Activated B cell treated with CpG ODN at 0.5 μM for 24 hours (primary cell): ENCODE results near the gene BARHL1. TPM values are rescaled to one million over a fixed set of nuclear protein-coding genes. Genes with fewer than 3 reads are reported as not detected.

Experiments used
- ATAC-seq: fragments of 200-7000 bp; cut with Tn5 transposase; one replicate; pipeline ENCODE4 v1.10.0; 2021; ENCODE audit warnings: low read depth, mild to moderate bottlenecking, moderate library complexity
- CTCF ChIA-PET: fragments of 350-600 bp; sonication (Branson Sonifier 250); formaldehyde crosslinking; loops from one replicate; lab custom pipeline; 2021; ENCODE audit warnings: antibody characterized with exemption; lab: Charles Lee
- POLR2A ChIA-PET: fragments of 350-600 bp; sonication (Branson Sonifier 250); formaldehyde crosslinking; loops from one replicate; lab custom pipeline; 2021; ENCODE audit warnings: antibody characterized with exemption; lab: Charles Lee
- DNase-seq: peaks from one replicate; pipeline ENCODE4 v3.0.0; 2022
- H3K27ac Mint-ChIP-seq: one replicate; pipeline ENCODE4 v1.8.0; 2020; ENCODE audit warnings: mixed read lengths
- H3K27me3 Mint-ChIP-seq: one replicate; pipeline ENCODE4 v1.8.0; 2021; ENCODE audit warnings: mixed read lengths
- H3K36me3 Mint-ChIP-seq: one replicate; pipeline ENCODE4 v1.8.0; 2021; ENCODE audit warnings: low read depth, mixed read lengths
- H3K4me1 Mint-ChIP-seq: one replicate; pipeline ENCODE4 v1.8.0; 2021; ENCODE audit warnings: mixed read lengths
- H3K4me3 Mint-ChIP-seq: one replicate; pipeline ENCODE4 v1.8.0; 2020; ENCODE audit warnings: mild to moderate bottlenecking, mixed read lengths
- H3K9me3 Mint-ChIP-seq: one replicate; pipeline ENCODE4 v1.8.0; 2020; ENCODE audit warnings: mixed read lengths
- intact Hi-C: fragments of 100-400 bp; cut with micrococcal nuclease; formaldehyde crosslinking; loops from one replicate; pipeline ENCODE4 v1.15.1; 2024
- total RNA-seq: library from RNA; stranded (reverse); gene quantifications from 2 replicates; pipeline ENCODE4 v1.2.3, GENCODE V29; 2022
- TF ChIP-seq, protein P1 (sequence below): fragments of 200-600 bp; IDR thresholded peaks from one replicate; pipeline ENCODE4 v1.8.0; 2022; ENCODE audit warnings: antibody characterized with exemption, mild to moderate bottlenecking

BARHL1 gene
- total RNA-seq, 1 donor from 2014 or later = not detected

- Mint-ChIP-seq H3K4me1 (no peaks in the 10 kb centered on the region), H3K4me3 (no peak overlapping the region), H3K36me3 (peaks cover 88% of the 10 kb centered on the region), H3K27ac (no peak overlapping the region), H3K9me3 (no peaks in the 10 kb centered on the region), H3K27me3 (no peaks in the 10 kb centered on the region)
- TF ChIP-seq, protein P1, sequence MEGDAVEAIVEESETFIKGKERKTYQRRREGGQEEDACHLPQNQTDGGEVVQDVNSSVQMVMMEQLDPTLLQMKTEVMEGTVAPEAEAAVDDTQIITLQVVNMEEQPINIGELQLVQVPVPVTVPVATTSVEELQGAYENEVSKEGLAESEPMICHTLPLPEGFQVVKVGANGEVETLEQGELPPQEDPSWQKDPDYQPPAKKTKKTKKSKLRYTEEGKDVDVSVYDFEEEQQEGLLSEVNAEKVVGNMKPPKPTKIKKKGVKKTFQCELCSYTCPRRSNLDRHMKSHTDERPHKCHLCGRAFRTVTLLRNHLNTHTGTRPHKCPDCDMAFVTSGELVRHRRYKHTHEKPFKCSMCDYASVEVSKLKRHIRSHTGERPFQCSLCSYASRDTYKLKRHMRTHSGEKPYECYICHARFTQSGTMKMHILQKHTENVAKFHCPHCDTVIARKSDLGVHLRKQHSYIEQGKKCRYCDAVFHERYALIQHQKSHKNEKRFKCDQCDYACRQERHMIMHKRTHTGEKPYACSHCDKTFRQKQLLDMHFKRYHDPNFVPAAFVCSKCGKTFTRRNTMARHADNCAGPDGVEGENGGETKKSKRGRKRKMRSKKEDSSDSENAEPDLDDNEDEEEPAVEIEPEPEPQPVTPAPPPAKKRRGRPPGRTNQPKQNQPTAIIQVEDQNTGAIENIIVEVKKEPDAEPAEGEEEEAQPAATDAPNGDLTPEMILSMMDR = no peak
- intact Hi-C loops = no loop called here
- ATAC-seq (no peak), DNase-seq (no peak)
- ChIA-PET POLR2A (no interaction called here), CTCF (no interaction called here)
Observed at GRCh38 chr9:132627594-132627993, 45.2 kb downstream of the BARHL1 start.

- Mint-ChIP-seq H3K4me1 (no peaks in the 10 kb centered on the region), H3K36me3 (peaks cover 88% of the 10 kb centered on the region), H3K27me3 (no peaks in the 10 kb centered on the region), H3K9me3 (no peaks in the 10 kb centered on the region), H3K4me3 (no peak overlapping the region), H3K27ac (no peak overlapping the region)
- TF ChIP-seq, protein P1 = no peak
- POLR2A ChIA-PET = no interaction called here
- intact Hi-C loops = no loop called here
- ATAC-seq = no peak
- no peak for DNase-seq
- CTCF ChIA-PET = no interaction called here
Observed at GRCh38 chr9:132628746-132629145, 46.3 kb downstream of the BARHL1 start.

- ChIA-PET POLR2A (no interaction called here), CTCF (no interaction called here)
- Mint-ChIP-seq H3K4me3 (no peak overlapping the region), H3K4me1 (no peaks in the 10 kb centered on the region), H3K36me3 (peaks cover 84% of the 10 kb centered on the region), H3K9me3 (no peaks in the 10 kb centered on the region), H3K27me3 (no peaks in the 10 kb centered on the region), H3K27ac (no peak overlapping the region)
- DNase-seq (no peak), ATAC-seq (no peak)
- intact Hi-C loops = no loop called here
- TF ChIP-seq, protein P1 = no peak
Observed at GRCh38 chr9:132630116-132630515, 47.7 kb downstream of the BARHL1 start.

DNA sequence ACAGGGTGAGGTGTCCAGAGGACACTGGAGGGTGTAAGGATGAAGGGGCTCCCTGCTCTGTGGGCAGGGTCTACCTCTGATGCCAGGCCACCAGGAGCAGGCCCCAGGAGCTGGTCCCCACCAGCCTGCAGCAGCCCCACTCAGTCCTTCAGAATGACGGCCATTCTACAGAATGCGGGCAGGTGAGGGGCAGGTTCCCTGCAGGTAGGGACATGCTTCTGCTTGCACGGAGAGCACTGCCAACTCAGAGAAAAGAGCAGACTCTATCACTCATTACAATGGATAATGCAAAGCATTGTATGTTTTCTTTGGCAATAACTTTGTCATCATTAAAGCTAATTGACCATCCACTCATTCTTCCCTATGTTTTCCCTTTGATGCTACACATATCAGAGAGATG, 48.4 kb downstream of the BARHL1 start:
- TF ChIP-seq, protein P1 = no peak
- Mint-ChIP-seq H3K9me3 (no peaks in the 10 kb centered on the region), H3K27ac (no peak overlapping the region), H3K4me1 (no peaks in the 10 kb centered on the region), H3K36me3 (peaks cover 78% of the 10 kb centered on the region), H3K27me3 (no peaks in the 10 kb centered on the region), H3K4me3 (no peak overlapping the region)
- DNase-seq (no peak), ATAC-seq (no peak)
- CTCF ChIA-PET = no interaction called here
- intact Hi-C loops = no loop called here
- POLR2A ChIA-PET = no interaction called here

DNA sequence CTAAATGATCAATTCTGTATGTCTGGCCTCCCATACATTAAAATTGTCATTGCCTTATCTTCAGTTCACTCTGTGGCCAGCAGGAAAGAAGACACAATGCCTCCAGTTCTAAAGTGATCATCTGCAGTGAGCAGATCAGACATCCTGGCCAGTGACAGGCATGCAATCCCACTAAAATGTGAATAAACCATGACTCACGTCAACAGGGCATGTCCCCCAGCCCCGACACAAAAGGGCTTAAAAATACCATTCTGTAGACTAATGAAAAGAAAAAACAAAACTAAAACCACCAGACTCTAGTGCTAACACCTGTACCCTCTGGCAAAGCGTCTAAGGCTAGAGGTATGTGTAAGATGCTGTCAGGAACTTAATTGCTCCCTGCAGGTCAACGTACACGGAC, 48.9 kb downstream of the BARHL1 start:
- CTCF ChIA-PET = no interaction called here
- DNase-seq (no peak), ATAC-seq (no peak)
- Mint-ChIP-seq H3K27me3 (no peaks in the 10 kb centered on the region), H3K36me3 (peaks cover 76% of the 10 kb centered on the region), H3K4me3 (no peak overlapping the region), H3K4me1 (no peaks in the 10 kb centered on the region), H3K9me3 (no peaks in the 10 kb centered on the region), H3K27ac (no peak overlapping the region)
- TF ChIP-seq, protein P1 = no peak
- POLR2A ChIA-PET = no interaction called here
- intact Hi-C loops = no loop called here
